ENCODE data around the gene EFCAB9.

- no peak for TF ChIP-seq POLR2A (IDR thresholded peaks at IDR 0.05; ENCODE audit: low read depth, low read length)
- no peak for TF ChIP-seq POLR2AphosphoS5 (IDR thresholded peaks at IDR 0.05; ENCODE audit: low read depth, low read length)
Measured at GRCh38 chr5:172199446-172199845, 5.5 kb downstream of the EFCAB9 start.
